HepG2 (cell line): ENCODE results near the gene UNC5B. TPM values are rescaled to one million over a fixed set of nuclear protein-coding genes. Genes with fewer than 3 reads are reported as not detected.

Experiments used
- ADNP ChIP-seq: sonication (generic); formaldehyde crosslinking; IDR thresholded peaks from 2 replicates; pipeline ENCODE4 v1.4.0; 2020; ENCODE audit warnings: missing genetic modification reagents
- CBX1 ChIP-seq: IDR thresholded peaks from one replicate; pipeline ENCODE4 v1.6.1; 2016; ENCODE audit warnings: antibody characterized with exemption, low read depth
- CEBPB ChIP-seq: IDR thresholded peaks from 2 replicates; pipeline ENCODE4 v1.6.1; 2011; ENCODE audit warnings: low read depth, low read length, improper control_type of control experiment, borderline replicate concordance
- HIC2 ChIP-seq: sonication (generic); formaldehyde crosslinking; IDR thresholded peaks from 2 replicates; pipeline ENCODE4 v1.9.0; 2022; ENCODE audit warnings: low read depth, missing genetic modification reagents
- MED1 ChIP-seq: sonication (generic); formaldehyde crosslinking; IDR thresholded peaks from 2 replicates; pipeline ENCODE4 v1.4.0; 2020; ENCODE audit warnings: missing genetic modification reagents
- MYC ChIP-seq: sonication (generic); formaldehyde crosslinking; IDR thresholded peaks from 2 replicates; pipeline ENCODE4 v1.9.0; 2021; ENCODE audit warnings: missing genetic modification reagents, borderline replicate concordance
- NCOR1 ChIP-seq: fragments of 200-600 bp; sonication (generic); IDR thresholded peaks from 2 replicates; pipeline ENCODE4 v1.7.0; 2017; ENCODE audit warnings: antibody characterized with exemption, low read length, borderline replicate concordance
- NRL ChIP-seq: sonication (generic); formaldehyde crosslinking; IDR thresholded peaks from 2 replicates; pipeline ENCODE4 v1.5.0; 2020; ENCODE audit warnings: missing genetic modification reagents, mild to moderate bottlenecking, moderate library complexity, borderline replicate concordance
- PAXIP1 ChIP-seq: sonication (generic); formaldehyde crosslinking; conservative IDR thresholded peaks from 2 replicates; pipeline ENCODE4 v1.4.0; 2020; ENCODE audit warnings: mild to moderate bottlenecking, missing genetic modification reagents, moderate library complexity
- POGZ ChIP-seq: sonication (generic); formaldehyde crosslinking; IDR thresholded peaks from 2 replicates; pipeline ENCODE4 v1.4.0; 2020; ENCODE audit warnings: mild to moderate bottlenecking, missing genetic modification reagents
- SP2 ChIP-seq: sonication (generic); formaldehyde crosslinking; IDR thresholded peaks from 2 replicates; pipeline ENCODE4 v1.5.1; 2020; ENCODE audit warnings: mild to moderate bottlenecking, missing genetic modification reagents
- TBX2 ChIP-seq: sonication (generic); formaldehyde crosslinking; IDR thresholded peaks from 2 replicates; pipeline ENCODE4 v1.5.0; 2020; ENCODE audit warnings: missing genetic modification reagents, mild to moderate bottlenecking, borderline replicate concordance
- ZBTB3 ChIP-seq: sonication (generic); formaldehyde crosslinking; IDR thresholded peaks from 2 replicates; pipeline ENCODE4 v1.4.0; 2020; ENCODE audit warnings: low read depth, mild to moderate bottlenecking, moderate library complexity, missing genetic modification reagents, borderline replicate concordance
- ZNF274 ChIP-seq: sonication (generic); formaldehyde crosslinking; IDR thresholded peaks from 2 replicates; pipeline ENCODE4 v1.5.1; 2020; ENCODE audit warnings: mild to moderate bottlenecking, missing genetic modification reagents
- ZNF34 ChIP-seq: sonication (generic); formaldehyde crosslinking; IDR thresholded peaks from 2 replicates; pipeline ENCODE4 v1.4.0; 2020; ENCODE audit warnings: mild to moderate bottlenecking, missing genetic modification reagents, borderline replicate concordance
- ZNF691 ChIP-seq: sonication (generic); formaldehyde crosslinking; IDR thresholded peaks from 2 replicates; pipeline ENCODE4 v1.4.0; 2020; ENCODE audit warnings: missing genetic modification reagents, low read depth, mild to moderate bottlenecking, borderline replicate concordance
- ZNF740 ChIP-seq: sonication (generic); formaldehyde crosslinking; IDR thresholded peaks from 2 replicates; pipeline ENCODE4 v1.4.0; 2020; ENCODE audit warnings: missing genetic modification reagents
- ZNF746 ChIP-seq: sonication (generic); formaldehyde crosslinking; IDR thresholded peaks from 2 replicates; pipeline ENCODE4 v1.8.0; 2022; ENCODE audit warnings: mild to moderate bottlenecking, missing genetic modification reagents
- ZNF768 ChIP-seq: sonication (generic); formaldehyde crosslinking; IDR thresholded peaks from 2 replicates; pipeline ENCODE4 v1.4.0; 2020; ENCODE audit warnings: missing genetic modification reagents
- polyA plus RNA-seq, 8 experiments: library from polyadenylated mRNA; depleted of rRNA in 3 of 8; stranded (reverse) in 7 of 8; unstranded in 1 of 8; fragments of >200 nt; fragmentation: Illumina TruSeq in 4 of 8; extraction: Trizol in 4 of 8; gene quantifications; 2 replicates each; pipeline versions ENCODE4 v1.2.1 to v1.2.3, GENCODE V29; 2011 to 2016; ENCODE audit warnings: low read depth in 4 of 8, missing spikeins in 1 of 8, mixed read lengths in 1 of 8; ENCODE audit not compliant: insufficient read depth in 1 of 8
- total RNA-seq, 5 experiments: library from RNA; depleted of rRNA; stranded (reverse); fragments of >200 nt; fragmentation: Illumina TruSeq; extraction: Trizol; gene quantifications; 2 replicates each; pipeline ENCODE4 v1.2.3, GENCODE V29; 2016; ENCODE audit warnings: low read depth in 1 of 5

UNC5B gene
- total and polyA plus RNA-seq, 2 of the 13 experiments (the other 11 are each of a cell fraction or from before 2014, with no cell fraction given) = 0.07 TPM

- peak; percentile 57 for TF ChIP-seq PAXIP1
- peak; percentile 68; the same call in 1 of the 2 replicates for TF ChIP-seq ZNF768 (CRISPR knock-in tag)
- peak; percentile 34; the same call in 1 of the 2 replicates for TF ChIP-seq TBX2 (CRISPR knock-in tag)
- TF ChIP-seq ZNF34 (CRISPR knock-in tag) = no peak
- TF ChIP-seq ZNF691 (CRISPR knock-in tag) = peak; percentile 71; the same call in 1 of the 2 replicates
- TF ChIP-seq HIC2 = peak; percentile 54; the same call in 1 of the 2 replicates
- TF ChIP-seq CBX1 = peak; percentile 81
- no peak for TF ChIP-seq ZNF746 (CRISPR knock-in tag)
- no peak for TF ChIP-seq SP2
- TF ChIP-seq POGZ = 0 out of 2 replicates have a peak, but pooled peaks have one; percentile 25
- TF ChIP-seq ZBTB3 (CRISPR knock-in tag) = peak; percentile 66; the same call in 1 of the 2 replicates
- 0 out of 2 replicates have a peak, but pooled peaks have one; percentile 14 for TF ChIP-seq MED1 (CRISPR knock-in tag)
- 0 out of 2 replicates have a peak, but pooled peaks have one; percentile 27 for TF ChIP-seq NCOR1
- TF ChIP-seq MYC (CRISPR knock-in tag) = peak; percentile 57; the same call in 1 of the 2 replicates
- TF ChIP-seq CEBPB = no peak
- peak; percentile 52; the same call in 1 of the 2 replicates for TF ChIP-seq ZNF740 (CRISPR knock-in tag)
- 0 out of 2 replicates have a peak, but pooled peaks have one; percentile 35 for TF ChIP-seq NRL (CRISPR knock-in tag)
- TF ChIP-seq ADNP (CRISPR knock-in tag) = peak; percentile 61; the same call in 1 of the 2 replicates
- TF ChIP-seq ZNF274 = 0 out of 2 replicates have a peak, but pooled peaks have one; percentile 44
These were observed 108.2 kb downstream of the UNC5B start (continued) for GRCh38 chr10:71320592-71320991.
